CD1c-positive myeloid dendritic cell (primary cell): ENCODE results near the gene RETN.
A peak's percentile ranks its signal among the peaks of the same experiment; 100 is the strongest.

Source experiments
- DNase-seq: peaks from one replicate; pipeline ENCODE4 v3.0.0-alpha.2; 2016; ENCODE audit errors: extremely low spot score

RETN gene

DNA sequence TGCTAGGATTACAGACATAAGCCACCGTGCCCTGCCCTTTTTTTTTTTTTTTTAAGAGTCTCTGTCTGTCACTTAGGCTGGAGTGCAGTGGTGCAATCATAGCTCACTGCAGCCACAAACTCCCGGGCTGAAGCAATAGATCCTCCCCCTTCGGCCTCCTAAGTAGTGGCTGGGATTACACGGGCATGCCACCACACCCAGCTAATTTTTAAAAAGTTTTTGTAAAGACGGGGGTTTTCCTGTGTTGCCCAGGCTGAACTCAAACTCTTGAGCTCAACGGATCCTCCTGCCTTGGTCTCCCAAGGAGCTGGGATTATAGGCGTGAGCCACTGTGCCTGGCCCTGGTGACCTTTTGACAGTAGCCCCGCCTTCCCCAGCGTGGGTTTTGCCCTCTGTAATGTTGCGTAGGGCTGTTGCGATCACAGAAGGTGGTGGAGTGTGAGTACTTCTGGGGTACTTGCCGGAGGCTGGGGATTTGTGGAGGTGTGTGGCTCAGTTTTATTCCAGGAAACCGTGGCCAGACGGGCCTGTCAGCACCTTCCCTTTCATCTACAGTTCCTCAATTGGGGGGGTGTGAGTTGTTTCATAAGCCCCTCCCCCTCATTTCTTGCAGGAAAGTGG is 11.6 kb upstream of the RETN start:
- peak; percentile 91 for DNase-seq

DNA sequence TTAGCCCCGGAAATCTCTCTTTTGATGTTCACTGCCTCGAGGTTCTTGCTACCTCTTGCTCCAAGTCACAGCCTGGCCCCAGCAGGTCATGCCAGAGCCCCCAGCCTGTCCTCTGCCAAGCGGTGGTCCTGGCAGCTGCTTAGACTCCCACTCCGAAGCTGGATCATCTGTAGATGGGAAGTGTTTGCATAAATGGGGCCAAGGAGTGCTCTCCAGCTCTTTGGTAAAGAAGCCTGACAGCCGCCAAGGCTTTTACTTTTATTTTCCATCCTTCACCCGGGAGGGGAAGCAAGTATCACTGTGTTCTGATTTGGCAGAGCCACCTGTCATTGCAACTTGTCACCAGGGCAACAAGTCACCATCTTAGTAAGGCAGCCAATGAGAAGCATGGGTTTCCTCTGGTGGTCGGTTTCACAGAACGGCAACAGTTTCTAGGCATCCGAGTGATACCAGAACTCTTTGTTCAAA is 10.6 kb upstream of the RETN start:
- peak; percentile 61 for DNase-seq

DNA sequence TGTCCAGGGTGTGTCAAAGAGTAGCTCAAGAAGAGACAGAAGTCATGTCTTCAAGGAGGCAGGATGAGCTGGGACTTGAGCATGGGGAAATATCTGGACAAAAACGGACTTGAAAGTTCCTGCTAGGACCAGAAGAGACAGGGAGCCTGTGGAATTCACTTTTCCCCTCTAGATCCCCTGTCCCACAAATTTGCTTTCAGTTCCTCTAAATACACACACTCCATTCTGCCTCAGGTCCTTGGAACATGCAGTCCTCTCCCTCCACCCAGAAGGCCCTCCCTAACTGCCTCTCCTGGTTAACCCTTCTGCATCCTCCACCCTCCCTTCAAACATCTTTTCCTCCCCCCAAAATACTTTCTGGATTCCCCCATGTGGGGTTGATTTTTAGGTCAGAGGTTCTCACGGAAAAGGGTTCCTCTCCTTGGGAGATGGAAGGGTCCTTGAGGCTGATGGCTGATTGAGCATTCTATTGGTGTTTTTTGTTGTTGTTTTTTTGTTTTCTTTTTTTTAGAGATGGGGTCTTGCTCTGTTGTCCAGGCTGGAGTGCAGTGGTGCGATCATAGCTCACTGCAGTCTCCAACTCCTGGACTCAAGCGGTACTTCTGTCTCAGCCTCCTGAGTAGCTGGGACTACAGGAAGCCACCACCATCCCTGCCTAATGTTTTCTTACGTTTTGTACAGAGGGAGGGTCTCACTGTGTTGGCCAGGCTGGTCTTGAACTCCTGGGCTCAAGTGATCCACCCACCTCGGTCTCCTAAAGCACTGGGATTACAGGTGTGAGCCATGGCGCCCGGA is 6.9 kb upstream of the RETN start:
- peak; percentile 44 for DNase-seq

DNA sequence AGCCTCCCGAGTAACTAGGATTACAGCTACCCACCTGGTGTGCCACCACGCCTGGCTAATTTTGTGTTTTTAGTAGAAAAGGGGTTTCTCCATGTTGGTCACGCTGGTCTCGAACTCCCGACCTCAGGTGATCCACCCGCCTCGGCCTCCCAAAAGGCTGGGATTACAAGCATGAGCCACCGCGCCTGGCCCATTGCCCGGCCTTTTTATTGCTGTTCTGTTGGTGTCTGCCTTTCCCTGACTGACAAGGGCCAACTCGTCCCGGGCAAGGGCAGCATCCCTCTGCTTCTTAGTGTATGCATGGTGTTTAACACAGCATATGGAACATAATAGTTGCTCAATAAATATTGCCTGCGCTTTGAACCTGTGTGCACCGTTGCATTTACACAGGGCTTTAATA is 6.2 kb upstream of the RETN start:
- no peak for DNase-seq

DNA sequence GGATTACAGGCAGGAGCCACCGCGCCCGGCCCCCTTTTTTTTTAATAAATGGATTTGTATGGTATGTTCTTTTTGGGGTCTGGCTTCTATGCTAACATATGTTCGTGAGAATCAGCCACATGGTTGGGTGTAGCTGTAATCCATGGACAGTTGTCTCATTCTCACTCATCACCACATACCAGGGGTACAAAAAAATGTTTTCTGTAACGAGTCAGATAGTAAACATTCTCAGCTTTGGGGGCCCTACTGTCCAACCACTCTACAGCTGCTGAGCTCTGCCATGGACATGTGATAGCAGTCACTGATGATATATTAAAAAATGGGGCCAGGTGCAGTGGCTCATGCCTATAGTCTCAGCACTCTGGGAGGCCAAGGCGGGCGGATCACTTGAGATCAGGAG is 5.1 kb upstream of the RETN start:
- no peak for DNase-seq

DNA sequence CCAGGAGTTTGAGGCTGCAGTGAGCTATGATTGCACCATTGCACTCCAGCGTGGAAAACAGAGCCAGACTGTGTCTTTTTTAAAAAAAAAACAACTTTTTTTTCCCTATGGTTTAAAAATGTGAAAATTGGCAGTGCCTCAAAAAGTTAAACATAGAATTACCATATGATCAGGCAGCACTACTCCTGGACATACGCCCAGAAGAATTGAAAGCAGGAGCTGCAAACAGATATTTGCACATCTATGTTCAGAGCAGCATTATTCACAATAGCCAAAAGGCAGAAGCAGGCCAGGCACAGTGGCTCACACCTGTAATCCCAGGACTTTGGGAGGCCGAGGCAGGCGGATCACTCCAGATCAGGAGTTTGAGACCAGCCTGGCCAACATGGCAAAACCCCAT is 3.8 kb upstream of the RETN start:
- no peak for DNase-seq

DNA sequence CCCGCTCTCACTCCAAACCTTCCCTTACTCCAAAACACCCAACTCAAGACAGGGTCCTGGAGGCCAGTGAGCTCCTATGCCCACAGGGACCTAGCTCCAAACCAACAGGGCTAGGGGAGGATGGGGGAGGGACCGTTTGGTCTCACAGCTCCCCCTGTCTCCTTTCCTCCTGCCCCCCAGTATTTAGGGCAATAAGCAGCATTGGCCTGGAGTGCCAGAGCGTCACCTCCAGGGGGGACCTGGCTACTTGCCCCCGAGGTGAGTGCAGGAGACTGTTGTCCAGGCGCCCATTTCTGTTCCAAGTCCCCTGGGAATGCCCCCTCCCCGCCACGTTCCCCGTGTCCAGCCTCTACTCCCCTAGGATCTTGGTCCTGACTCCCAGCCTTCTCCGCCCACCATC is 792 bp downstream of the RETN start:
- no peak for DNase-seq

DNA sequence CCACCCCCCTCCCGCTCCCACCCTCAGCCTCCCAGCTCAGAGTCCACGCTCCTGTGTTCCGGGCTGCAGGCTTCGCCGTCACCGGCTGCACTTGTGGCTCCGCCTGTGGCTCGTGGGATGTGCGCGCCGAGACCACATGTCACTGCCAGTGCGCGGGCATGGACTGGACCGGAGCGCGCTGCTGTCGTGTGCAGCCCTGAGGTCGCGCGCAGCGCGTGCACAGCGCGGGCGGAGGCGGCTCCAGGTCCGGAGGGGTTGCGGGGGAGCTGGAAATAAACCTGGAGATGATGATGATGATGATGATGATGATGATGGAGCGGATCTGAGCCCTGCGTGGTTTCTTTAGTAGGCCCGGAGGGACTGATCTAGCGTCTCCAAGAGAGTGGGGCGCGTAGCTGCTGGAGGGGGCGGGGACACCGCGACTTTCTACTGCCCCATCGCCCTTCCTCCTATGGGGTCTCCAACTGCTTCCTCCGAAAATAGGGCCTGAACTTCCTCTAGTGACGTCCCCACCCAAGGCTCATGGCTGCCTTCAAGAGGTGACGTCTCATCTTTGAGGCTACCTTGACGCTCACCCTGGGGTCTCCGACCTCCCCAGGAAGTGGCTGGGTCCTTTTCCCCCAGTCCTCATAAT is 1.4 kb downstream of the RETN start:
- DNase-seq, result peak; percentile 68

DNA sequence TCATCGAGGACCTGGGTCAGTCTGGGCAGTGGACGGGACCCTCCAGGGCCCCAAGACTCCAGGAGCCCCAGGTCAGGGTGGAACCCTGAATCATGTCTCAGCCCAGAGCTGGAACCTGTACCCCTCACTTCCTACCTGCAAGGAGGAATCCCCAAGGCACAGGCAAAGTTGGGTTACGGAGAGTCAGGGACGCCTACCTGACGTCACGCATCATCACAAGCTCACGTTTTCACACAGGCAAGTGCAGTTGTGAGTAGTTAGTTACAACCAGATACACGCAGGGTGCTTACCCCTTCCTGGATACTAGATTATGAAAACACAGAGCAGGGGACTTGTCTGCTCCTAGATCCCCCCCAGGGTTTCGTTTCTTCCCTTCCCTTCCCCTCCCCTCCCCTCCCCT is 1.9 kb downstream of the RETN start:
- DNase-seq, result no peak

DNA sequence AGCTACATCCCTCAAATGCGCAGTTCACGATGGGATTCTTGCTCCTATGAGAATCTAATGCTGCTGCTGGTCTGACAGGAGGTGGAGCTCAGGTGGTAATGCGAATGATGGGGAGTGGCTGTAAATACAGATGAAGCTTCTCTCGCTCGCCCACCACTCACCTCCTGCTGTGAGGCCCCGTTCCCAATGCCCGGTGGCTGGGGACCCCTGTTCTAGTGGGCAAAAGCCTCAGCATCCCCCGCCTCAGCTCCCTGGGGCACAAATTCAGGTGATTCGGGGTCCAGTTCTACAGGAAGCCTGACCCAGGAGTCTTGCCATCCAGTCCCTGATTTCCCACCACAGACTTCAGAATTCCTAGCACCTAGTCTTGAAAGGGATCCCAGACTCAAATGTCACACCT is 3.7 kb downstream of the RETN start:
- DNase-seq, result no peak

DNA sequence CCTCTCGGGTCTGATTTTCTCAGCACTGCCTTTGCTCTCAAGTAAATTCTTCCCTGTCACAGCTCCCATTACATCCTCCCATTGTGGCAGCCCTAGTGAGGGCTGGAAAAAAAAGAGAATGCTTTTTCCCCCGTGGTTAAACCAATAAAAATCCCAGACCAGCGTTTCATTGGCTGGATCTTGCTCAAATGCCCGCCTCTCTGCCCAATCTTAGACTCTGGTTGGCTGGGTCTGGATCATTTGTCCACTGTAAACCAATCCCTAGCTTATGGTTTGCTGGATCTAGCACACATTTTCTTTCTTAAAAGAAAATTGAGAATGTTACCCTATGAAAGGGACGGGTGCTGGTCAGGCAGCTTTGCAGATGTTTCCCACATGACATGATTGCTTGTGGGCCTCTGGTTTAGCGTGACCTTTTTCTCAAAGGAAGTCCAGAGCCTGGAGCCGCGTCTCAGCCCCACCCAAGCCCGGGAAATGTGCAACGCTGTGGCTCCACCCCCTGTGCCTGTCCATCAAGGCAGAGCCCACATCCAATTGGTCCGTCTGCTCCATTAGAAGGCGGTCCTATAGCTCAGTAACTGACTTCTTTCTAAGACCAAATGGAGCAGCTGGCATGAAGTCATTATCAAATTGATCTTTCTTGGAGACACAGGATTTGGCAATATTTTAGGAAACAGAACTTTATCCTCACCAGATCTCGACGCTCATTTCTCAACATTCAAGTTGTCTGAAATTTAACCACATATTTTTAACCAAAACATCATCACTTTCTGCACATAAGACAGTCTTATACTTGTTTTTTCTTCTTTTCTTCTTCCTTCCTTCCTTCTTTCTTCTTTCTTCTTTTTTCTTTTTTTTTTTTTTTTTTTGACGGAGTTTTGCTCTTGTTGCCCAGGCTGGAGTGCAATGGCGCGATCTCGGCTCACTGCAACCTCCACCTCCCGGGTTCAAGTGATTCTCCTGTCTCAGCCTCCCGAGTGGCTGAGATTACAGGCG is 5.5 kb downstream of the RETN start:
- DNase-seq, result peak; percentile 95

DNA sequence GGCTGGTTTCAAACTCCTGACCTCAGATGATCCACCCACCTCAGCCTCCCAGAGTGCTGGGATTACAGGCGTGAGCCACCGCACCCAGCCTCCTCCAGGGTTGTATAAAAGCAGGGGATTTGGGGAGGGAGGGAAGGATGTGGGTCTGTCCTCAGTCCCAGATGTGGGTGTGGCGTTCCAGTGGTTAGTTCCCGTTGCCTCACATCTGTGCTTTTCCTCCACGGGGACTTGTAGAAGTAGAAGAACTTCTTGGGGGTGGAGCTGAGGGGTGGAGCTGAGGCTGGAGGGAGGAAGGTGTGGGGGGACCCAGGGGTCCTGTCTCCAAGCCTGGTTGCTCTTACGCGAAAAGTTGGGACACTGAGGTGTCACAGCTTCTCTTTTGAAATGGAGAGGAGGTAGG is 7.5 kb downstream of the RETN start:
- peak; percentile 79 for DNase-seq

DNA sequence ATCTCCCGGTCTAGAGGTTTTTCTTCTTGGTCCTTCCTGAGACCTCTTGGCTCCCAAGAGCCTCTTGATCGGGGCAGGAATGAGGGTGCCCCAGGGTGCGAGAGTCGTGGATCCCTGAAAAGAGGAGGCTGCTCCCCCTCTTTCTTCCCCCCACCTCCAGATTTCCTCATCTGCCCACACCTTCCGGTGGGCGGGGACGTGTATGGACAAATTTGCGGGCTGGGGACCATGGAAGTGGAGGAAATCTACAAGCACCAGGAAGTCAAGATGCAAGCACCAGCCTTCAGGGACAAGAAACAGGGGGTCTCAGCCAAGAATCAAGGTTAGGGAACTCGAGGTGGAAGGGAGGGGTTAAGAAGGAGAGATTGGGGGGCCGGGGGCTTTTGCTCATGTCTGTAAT is 8.0 kb downstream of the RETN start, which contains the start of gene MCEMP1:
Gene MCEMP1 (plus strand): TSS at position 237 of the 400 bp plus-strand sequence. CDS start 31 bp downstream, at position 268.
- DNase-seq, result peak; percentile 70

DNA sequence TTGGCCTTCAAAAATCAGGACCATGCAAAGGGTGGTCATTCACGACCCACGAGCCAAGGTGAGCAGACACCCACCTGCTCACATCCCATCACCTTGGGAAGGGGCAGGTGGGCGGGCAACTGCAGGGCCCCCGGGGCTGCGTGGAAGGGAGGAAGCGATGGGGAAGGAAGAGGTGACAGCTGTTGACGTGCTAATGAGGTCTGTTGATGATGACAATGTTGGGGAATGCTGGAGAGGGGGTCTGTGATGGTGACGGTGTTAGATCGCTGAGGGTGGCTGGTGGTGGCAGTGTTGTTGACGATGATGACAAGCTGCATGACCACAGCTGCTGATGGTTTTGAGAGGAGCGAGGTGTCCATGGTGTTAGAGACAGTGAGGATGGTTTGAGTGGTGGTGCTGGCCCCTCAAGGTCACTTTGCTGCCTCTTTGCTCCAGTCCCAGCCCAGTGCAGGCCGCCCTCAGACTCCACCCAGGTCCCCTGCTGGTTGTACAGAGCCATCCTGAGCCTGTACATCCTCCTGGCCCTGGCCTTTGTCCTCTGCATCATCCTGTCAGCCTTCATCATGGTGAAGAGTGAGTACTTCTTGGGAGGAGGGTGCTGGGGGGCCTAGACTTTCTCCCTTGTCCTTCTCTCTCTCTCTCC is 8.9 kb downstream of the RETN start:
- peak; percentile 46 for DNase-seq

DNA sequence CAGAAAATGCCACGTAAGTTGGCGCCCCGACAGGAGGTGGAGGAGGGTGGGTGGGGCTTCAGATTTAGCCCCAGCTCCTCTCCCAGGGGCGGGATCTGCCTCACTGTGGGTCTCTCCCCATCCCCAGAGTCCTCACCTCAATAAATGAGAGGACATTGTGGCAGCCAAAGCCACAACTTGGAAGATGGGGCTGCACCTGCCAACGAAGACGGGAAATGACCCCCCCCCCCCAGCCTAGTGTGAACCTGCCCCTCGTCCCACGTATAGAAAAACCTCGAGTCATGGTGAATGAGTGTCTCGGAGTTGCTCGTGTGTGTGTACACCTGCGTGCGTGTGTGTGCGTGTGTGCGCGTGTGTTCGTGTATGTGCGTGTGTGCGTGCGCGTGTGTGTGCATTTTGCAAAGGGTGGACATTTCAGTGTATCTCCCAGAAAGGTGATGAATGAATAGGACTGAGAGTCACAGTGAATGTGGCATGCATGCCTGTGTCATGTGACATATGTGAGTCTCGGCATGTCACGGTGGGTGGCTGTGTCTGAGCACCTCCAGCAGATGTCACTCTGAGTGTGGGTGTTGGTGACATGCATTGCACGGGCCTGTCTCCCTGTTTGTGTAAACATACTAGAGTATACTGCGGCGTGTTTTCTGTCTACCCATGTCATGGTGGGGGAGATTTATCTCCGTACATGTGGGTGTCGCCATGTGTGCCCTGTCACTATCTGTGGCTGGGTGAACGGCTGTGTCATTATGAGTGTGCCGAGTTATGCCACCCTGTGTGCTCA is 10.3 kb downstream of the RETN start:
- peak; percentile 88 for DNase-seq

DNA sequence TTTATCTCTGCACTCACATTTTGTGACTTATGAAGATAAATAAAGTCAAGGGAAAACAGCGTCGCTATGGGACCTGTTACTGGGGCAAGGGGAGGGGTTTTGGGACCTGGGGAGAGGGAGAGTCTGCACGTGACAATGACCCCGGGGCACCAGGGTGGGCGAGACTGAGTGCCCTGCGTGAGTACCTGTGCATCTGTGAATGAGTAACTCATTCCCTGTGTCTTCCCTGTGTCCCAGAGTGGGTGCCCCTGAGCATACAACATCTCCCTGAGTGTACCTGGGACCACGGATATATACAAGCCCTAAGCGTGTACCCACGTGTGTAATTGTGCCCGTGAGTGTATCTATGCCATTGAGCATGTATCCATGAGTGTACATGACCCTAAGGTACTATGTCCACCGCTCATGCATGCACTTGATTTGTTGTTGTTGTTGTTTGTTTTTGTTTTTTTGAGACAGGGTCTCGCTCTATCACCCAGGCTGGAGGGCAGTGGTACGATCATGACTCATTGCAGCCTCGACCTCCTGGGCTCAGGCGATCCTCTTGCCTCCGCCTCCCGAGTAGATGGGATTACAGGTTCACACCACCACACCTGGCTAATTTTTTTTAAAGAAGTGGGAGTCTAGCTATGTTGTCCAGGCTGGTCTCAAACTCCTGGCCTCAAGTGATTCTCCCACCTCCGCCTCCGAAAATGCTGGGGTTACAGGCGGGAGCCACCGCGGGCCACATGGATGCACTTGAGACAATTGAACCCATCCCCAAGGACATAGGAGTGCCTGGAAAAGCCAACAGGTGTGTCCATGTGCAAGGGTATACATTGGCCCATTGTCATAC is 11.1 kb downstream of the RETN start:
- no peak for DNase-seq

DNA sequence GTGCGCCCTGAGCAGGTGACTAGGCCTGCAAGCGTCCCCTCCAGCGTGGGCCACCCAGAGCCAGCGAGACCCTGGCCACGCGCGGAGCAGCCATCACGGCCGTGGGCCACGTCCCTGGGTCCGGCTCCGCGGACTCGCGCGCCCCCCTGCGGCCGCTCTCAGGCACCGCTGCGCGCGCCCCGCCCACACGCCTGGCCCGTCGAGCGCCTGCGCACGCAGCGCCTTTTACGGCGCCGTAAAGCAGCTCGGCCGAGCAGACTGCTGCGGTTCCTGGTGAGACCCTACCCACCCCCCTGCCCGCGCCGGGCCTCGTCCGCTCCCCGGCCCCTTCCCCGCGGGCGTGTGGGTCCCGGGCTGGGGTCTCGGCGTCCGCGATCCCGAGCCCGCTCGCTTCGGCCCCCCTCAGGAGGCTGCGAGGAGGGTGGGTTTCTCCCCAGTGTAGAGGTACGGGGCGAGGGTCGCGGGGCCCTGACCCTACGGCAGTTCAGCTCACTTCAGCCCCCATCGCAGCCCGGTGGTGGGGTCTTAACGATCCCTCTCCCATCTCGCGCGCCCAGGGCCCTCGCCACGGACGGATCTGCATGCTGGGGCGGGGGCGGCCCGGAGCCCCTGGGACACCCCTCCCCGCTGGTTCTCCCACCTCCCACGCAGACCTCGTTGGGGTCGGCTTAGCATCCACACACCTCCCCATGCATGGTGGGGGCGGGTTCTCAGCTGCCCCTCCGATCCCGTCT is 11.9 kb downstream of the RETN start, which contains the start of gene TRAPPC5:
Gene TRAPPC5 (plus strand): TSS at position 228 of the 734 bp plus-strand sequence. CDS start 1,421 bp downstream, outside the sequence.
- DNase-seq, result peak; percentile 96

DNA sequence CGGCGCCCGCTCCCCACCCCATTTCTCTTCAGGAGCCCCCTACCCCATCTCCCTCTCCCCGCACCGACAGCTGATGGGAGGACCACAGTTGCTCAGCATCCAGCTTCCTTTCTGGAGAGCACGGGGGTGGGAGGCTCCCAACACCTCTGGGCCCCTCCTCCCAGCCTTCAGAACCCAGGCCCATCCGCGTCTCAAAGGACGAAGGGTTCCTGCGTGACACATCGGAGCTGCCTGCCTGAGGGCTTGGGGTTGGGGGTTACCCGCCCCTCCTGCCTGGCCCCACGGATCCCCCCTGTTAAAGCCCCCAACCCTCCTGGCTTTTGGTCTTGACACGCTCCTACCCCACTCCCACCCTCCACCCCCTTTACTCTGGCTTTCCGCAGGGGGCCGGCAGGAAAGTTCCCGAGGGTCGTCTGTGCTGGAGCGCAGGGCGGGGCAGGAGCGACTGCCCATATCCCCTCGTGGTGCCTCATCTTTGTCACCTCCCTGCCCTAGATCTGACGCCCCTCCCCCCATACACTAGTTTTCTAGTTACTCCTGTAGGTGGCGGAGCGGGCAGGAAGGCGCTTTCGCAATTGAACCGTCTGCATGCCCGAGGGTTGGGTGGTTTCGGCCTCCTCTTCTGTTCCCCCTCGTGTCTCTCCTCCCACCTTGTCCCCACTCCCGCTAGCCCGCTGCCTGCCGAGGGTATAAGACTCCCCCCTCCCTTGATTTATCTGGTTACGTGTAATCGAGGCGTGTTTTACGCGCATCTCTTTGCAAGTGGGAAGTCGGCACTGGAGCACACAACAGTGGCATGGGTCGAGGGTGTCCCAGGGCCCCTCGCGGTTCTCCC is 12.7 kb downstream of the RETN start:
- peak; percentile 95 for DNase-seq
